ENCODE data around the gene CPNE7. TPM values are rescaled to one million over a fixed set of nuclear protein-coding genes. Genes with fewer than 3 reads are reported as not detected.

CPNE7 gene
- total and polyA plus RNA-seq, 10 of the 15 experiments (the other 5 are each of a cell fraction or from before 2014, with no cell fraction given) = 0.29 to 46.9 (median 17.5) TPM

DNA sequence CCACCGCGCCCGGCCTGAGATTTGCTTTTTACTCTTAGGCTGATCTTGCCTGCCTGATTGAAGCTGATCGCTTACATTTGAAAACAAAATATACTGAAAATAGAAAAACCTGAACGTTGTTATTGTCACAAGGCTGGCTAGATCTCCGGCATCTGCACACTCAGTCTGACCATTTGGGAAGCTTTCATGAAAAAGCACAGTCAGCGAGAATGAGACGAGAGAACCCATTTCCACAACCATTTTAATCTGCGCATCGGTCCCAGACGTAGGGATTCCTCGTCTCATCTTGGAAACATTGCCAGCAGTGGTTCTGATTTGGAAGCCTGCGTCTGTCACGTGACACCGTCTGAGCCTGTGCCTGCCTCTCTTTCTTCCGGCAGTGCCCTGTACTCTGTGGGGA lies 46.5 kb upstream of the CPNE7 start (continued):
- TF ChIP-seq ETV6 (conservative IDR thresholded peaks at IDR 0.05 in 1 of 2, IDR thresholded peaks at IDR 0.05 in 1 of 2; ENCODE audit: borderline replicate concordance in 1 of 2, low read depth in 1 of 2) (no peak), LARP7 (IDR thresholded peaks at IDR 0.05) (no peak)
- TF ChIP-seq, protein P1, sequence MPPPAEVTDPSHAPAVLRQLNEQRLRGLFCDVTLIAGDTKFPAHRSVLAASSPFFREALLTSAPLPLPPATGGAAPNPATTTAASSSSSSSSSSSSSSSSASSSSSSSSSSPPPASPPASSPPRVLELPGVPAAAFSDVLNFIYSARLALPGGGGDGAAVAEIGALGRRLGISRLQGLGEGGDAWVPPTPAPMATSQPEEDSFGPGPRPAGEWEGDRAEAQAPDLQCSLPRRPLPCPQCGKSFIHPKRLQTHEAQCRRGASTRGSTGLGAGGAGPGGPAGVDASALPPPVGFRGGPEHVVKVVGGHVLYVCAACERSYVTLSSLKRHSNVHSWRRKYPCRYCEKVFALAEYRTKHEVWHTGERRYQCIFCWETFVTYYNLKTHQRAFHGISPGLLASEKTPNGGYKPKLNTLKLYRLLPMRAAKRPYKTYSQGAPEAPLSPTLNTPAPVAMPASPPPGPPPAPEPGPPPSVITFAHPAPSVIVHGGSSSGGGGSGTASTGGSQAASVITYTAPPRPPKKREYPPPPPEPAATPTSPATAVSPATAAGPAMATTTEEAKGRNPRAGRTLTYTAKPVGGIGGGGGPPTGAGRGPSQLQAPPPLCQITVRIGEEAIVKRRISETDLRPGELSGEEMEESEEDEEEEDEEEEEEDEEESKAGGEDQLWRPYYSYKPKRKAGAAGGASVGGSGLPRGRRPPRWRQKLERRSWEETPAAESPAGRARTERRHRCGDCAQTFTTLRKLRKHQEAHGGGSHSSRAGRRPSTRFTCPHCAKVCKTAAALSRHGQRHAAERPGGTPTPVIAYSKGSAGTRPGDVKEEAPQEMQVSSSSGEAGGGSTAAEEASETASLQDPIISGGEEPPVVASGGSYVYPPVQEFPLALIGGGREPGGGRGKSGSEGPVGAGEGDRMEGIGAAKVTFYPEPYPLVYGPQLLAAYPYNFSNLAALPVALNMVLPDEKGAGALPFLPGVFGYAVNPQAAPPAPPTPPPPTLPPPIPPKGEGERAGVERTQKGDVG (CRISPR knock-in tag; IDR thresholded peaks at IDR 0.05) = no peak

DNA sequence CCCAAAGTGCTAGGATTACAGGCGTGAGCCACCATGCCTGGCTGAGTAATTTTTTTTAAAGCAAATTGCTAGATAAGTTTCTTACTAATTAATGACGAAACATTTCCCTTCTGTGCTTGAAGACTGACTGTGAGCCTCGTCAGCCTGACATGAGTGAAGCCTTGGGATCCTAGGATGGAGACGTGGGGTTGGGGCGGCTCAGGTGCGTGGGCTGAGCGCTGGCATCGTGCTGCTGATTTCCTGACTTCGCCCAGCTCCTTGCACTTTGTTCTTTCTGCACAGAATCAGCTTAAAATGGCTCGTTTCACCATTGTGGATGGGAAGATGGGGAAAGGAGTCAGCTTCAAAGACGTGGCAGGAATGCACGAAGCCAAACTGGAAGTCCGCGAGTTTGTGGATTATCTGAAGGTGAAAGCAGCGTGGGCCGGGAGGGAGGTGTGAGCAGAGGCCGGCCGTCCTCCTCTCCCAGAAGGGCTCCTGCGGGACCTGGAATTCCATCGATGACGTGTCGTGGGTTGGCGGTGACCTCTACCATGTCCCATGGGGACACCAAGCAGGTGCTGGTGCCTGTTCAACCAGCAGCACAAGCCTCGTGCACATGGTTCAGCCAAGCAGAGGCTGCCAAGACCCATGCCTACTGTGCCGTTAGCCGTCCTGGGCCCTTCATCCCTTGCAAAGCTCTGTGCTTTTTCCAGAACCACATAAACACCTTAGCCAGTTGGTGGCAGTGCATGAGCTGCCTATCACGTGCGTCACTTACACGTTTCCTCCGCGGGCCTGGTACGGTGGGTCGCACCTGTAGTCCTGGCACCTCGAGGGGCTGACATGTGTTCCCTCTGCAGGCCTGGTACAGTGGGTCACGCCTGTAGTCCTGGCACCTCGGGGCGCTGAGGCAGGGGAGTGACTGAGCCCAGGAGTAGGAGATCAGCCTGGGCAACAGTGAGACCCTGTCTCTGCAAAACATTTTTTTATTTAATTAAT lies 44.9 kb upstream of the CPNE7 start:
- H3K4me1 ChIP-seq (ENCODE audit: control insufficient read depth, insufficient read depth, low read length) = no peaks in the 10 kb centered on the region; the same call in none of the 2 replicates
- H3K4me3 ChIP-seq = no peak overlapping the region
- H3K27ac ChIP-seq (ENCODE audit: control insufficient read depth, insufficient read depth) = no peak overlapping the region
- DNase-seq (ENCODE audit: low read depth, low spot score) (no peak), ATAC-seq (no peak), FAIRE-seq (no peak)
- no peak overlapping the region for H2AFZ ChIP-seq (ENCODE audit: control insufficient read depth, low read depth, low read length)
- TF ChIP-seq, protein P2, sequence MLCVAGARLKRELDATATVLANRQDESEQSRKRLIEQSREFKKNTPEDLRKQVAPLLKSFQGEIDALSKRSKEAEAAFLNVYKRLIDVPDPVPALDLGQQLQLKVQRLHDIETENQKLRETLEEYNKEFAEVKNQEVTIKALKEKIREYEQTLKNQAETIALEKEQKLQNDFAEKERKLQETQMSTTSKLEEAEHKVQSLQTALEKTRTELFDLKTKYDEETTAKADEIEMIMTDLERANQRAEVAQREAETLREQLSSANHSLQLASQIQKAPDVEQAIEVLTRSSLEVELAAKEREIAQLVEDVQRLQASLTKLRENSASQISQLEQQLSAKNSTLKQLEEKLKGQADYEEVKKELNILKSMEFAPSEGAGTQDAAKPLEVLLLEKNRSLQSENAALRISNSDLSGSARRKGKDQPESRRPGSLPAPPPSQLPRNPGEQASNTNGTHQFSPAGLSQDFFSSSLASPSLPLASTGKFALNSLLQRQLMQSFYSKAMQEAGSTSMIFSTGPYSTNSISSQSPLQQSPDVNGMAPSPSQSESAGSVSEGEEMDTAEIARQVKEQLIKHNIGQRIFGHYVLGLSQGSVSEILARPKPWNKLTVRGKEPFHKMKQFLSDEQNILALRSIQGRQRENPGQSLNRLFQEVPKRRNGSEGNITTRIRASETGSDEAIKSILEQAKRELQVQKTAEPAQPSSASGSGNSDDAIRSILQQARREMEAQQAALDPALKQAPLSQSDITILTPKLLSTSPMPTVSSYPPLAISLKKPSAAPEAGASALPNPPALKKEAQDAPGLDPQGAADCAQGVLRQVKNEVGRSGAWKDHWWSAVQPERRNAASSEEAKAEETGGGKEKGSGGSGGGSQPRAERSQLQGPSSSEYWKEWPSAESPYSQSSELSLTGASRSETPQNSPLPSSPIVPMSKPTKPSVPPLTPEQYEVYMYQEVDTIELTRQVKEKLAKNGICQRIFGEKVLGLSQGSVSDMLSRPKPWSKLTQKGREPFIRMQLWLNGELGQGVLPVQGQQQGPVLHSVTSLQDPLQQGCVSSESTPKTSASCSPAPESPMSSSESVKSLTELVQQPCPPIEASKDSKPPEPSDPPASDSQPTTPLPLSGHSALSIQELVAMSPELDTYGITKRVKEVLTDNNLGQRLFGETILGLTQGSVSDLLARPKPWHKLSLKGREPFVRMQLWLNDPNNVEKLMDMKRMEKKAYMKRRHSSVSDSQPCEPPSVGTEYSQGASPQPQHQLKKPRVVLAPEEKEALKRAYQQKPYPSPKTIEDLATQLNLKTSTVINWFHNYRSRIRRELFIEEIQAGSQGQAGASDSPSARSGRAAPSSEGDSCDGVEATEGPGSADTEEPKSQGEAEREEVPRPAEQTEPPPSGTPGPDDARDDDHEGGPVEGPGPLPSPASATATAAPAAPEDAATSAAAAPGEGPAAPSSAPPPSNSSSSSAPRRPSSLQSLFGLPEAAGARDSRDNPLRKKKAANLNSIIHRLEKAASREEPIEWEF (IDR thresholded peaks at IDR 0.05; ENCODE audit: insufficient replicate concordance, low read depth, low read length) = no peak
- TF ChIP-seq POLR2A (IDR thresholded peaks at IDR 0.05; ENCODE audit: low read depth, low read length) = peak; percentile 44; the same call in 1 of the 2 replicates
- H3K4me2 ChIP-seq (ENCODE audit: control insufficient read depth, insufficient read depth) = no peak overlapping the region
- H4K20me1 ChIP-seq (ENCODE audit: control insufficient read depth, insufficient read depth) = no peaks in the 10 kb centered on the region
- 96% methylated on average over 31 of the region's 37 CpGs for WGBS (ENCODE audit: insufficient coverage, insufficient replicate concordance, low lambda C conversion rate, missing lambda C conversion rate)
- RAD21 ChIA-PET (ENCODE audit: unreplicated experiment) = no interaction called here
- SMC1A ChIA-PET (ENCODE audit: uncharacterized antibody, unreplicated experiment) = no interaction called here
- POLR2A ChIA-PET = no interaction called here
- no peaks in the 10 kb centered on the region for H3K9me3 ChIP-seq (replicated peaks; ENCODE audit: control insufficient read depth, insufficient read depth, low read length)
- H3K9ac ChIP-seq (ENCODE audit: control insufficient read depth, insufficient read depth, low read length) = no peak overlapping the region
- H3K36me3 ChIP-seq (ENCODE audit: control insufficient read depth in 2 of 2, insufficient read depth in 2 of 2, low read length in 1 of 2) = peaks cover 11 to 35% of the 10 kb centered on the region in 2 experiments
- no peaks in the 10 kb centered on the region for H3K27me3 ChIP-seq (replicated peaks in 1 of 2; ENCODE audit: control insufficient read depth in 2 of 2, insufficient read depth in 2 of 2, low read length in 1 of 2)
- intact Hi-C loops (cut with micrococcal nuclease; ENCODE audit: unreplicated experiment) (no loop called here), in situ Hi-C loops (cut with MboI) (no loop called here)
- CTCF ChIA-PET = no interaction called here
- no peaks in the 10 kb centered on the region for H3K79me2 ChIP-seq (ENCODE audit: control insufficient read depth, insufficient read depth, low read length)
- no TSS peak for BruUV-seq (replicated peaks)

All from GM12878 (cell line).